Measurements from ENCODE around the gene VASH2. TPM values are rescaled to one million over a fixed set of nuclear protein-coding genes. Genes with fewer than 3 reads are reported as not detected.
A peak's percentile ranks its signal among the peaks of the same experiment; 100 is the strongest.
"Not testable (repeated sequence)": the region's sequence is repeated elsewhere in the genome, so short reads cannot be mapped to it uniquely, and the experiment has no call there.

The VASH2 gene
- total RNA-seq, 3 donors from 2014 or later = 0.20 to 1.3 (median 0.58) TPM

- ATAC-seq (no peak), DNase-seq (no peak)
- H3K9me3 Mint-ChIP-seq = no peaks in the 10 kb centered on the region
- no peak overlapping the region for H3K4me3 Mint-ChIP-seq
- peaks cover 11% of the 10 kb centered on the region for H3K36me3 Mint-ChIP-seq (ENCODE audit: insufficient read depth)
- H3K27me3 Mint-ChIP-seq (ENCODE audit: low read depth) = no peaks in the 10 kb centered on the region
- H3K4me1 Mint-ChIP-seq (ENCODE audit: low read depth) = peaks cover 4% of the 10 kb centered on the region
Observed at GRCh38 chr1:212990276-212990675, 39.9 kb downstream of the VASH2 start.

DNA sequence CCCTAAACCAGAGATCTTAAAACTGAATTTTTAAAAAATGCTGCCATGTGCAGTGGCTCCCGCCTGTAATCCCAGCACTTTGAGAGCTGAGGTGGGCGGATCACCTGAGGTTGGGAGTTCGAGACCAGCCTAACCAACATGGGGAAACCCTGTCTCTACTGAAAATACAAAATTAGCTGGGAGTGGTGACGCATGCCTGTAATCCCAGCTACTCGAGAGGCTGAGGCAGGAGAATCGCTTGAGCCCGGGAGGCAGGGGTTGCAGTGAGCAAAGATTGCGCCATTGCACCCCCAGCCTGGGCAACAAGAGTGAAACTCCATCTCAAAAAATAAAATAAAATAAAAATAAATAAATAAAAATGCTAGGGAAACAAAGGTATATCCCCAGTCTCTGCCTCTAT, 43.6 kb downstream of the VASH2 start:
- H3K4me3 Mint-ChIP-seq; H3K27me3 Mint-ChIP-seq (ENCODE audit: low read depth); H3K9me3 Mint-ChIP-seq; ATAC-seq; DNase-seq; H3K4me1 Mint-ChIP-seq (ENCODE audit: low read depth): not testable (repeated sequence)
- peaks cover 17% of the 10 kb centered on the region for H3K36me3 Mint-ChIP-seq (ENCODE audit: insufficient read depth)

GRCh38 chr1:212994926-212995325, 44.6 kb downstream of the VASH2 start:
- Mint-ChIP-seq H3K9me3 (no peaks in the 10 kb centered on the region), H3K27me3 (ENCODE audit: low read depth) (no peaks in the 10 kb centered on the region), H3K4me1 (ENCODE audit: low read depth) (peaks cover 3% of the 10 kb centered on the region), H3K36me3 (ENCODE audit: insufficient read depth) (peaks cover 21% of the 10 kb centered on the region), H3K4me3 (no peak overlapping the region)
- ATAC-seq (no peak), DNase-seq (no peak)

GRCh38 chr1:213003256-213003655, 52.9 kb downstream of the VASH2 start:
- Mint-ChIP-seq H3K4me3 (no peak overlapping the region), H3K4me1 (ENCODE audit: low read depth) (peaks cover 9% of the 10 kb centered on the region), H3K27me3 (ENCODE audit: low read depth) (no peaks in the 10 kb centered on the region), H3K36me3 (ENCODE audit: insufficient read depth) (peaks cover 29% of the 10 kb centered on the region), H3K9me3 (no peaks in the 10 kb centered on the region)
- DNase-seq = no peak
- ATAC-seq = peak; percentile 76 to 94

DNA sequence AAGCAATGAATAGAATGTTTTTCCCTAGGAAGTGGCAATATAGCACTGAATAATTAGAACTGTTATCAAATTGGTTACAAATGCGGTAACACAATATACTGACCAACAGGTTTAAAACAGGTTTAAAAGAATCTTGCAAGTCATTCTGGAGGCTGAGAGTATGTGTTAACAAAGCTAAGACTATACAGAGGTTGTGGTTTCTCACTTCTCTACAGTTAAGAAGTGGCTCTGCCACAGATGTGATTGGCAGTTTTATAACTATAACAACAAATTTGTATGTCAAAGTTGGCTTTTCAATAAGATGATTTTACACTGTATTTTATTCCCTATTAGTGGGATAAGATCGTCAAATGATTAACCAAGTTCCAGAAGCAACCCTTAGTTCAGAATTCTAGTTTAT, 58.2 kb downstream of the VASH2 start:
- Mint-ChIP-seq H3K4me3 (no peak overlapping the region), H3K4me1 (ENCODE audit: low read depth) (peaks cover 36% of the 10 kb centered on the region), H3K27me3 (ENCODE audit: low read depth) (no peaks in the 10 kb centered on the region), H3K36me3 (ENCODE audit: insufficient read depth) (peaks cover 28% of the 10 kb centered on the region), H3K9me3 (no peaks in the 10 kb centered on the region)
- no peak for DNase-seq
- peak in 1 of 2 donors; percentile 32 for ATAC-seq

DNA sequence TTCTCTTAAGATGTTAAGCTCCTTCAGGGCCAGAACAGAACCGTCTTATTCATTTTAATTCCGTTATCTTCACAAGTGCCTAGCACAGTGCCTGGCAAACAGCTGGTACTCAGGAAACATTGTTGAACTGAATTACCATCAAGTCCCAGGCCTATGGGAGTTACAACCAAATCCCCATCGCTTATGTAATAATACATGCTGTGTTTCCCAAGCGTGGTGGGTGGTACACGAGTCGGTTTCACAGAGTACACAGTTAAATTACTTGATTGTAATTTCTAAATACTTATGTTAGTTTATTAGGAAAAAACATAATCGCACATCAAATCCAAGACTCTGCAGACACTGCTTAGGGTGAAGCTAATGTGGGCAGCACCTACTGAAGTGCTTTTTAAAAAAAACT, 64.3 kb downstream of the VASH2 start:
- H3K9me3 Mint-ChIP-seq = no peaks in the 10 kb centered on the region
- peaks cover 35% of the 10 kb centered on the region for H3K4me1 Mint-ChIP-seq (ENCODE audit: low read depth)
- ATAC-seq = no peak
- peak overlapping the region; percentile 99 for H3K4me3 Mint-ChIP-seq
- no peaks in the 10 kb centered on the region for H3K27me3 Mint-ChIP-seq (ENCODE audit: low read depth)
- no peak for DNase-seq
- H3K36me3 Mint-ChIP-seq (ENCODE audit: insufficient read depth) = peaks cover 16% of the 10 kb centered on the region

- no peaks in the 10 kb centered on the region for H3K9me3 Mint-ChIP-seq
- ATAC-seq = peak; percentile 97 to 98
Observed at GRCh38 chr1:213015099-213016050, 65.0 kb downstream of the VASH2 start, which contains the start of gene ANGEL2. Gene ANGEL2, minus strand, starts transcription at chr1:213015867. Its CDS starts 196 bp downstream, at chr1:213015671.

DNA sequence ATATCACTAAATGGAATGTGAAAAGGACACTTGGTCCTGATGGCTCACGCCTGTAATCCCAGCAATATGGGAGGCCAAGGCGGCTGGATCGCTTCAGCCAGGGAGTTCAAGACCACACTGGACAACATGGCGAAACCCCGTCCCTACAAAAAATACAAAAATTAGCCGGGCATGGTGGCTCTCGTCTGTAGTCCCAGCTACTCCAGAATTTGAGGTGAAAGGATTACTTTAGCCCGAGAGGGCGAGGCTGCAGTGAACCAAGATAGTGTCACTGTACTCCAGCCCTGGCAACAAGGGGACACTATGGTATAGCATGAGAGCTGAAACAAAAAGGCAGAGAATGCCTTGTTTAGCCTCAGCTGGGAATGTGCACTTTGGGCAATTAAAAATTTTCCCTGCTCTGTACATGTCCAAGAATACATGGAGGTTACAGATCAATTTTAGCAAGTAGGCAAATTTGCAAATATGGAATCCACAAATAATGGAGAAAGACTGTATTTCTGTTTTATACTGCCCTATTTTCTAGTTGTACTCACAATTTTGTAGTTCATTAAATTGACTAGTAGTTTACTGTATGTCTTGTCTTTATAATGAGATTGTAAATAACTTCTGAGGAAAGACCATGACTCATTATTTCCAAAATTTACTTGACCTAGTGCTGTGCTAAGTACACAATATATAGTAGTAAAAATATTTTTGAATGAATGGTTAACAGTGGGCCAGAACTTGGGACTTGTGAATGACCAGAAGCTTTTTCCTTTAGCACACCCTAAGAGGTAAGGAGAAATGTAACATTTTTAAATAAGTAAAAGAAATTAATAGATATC, 67.3 kb downstream of the VASH2 start:
- no peak for DNase-seq
- Mint-ChIP-seq H3K9me3 (no peaks in the 10 kb centered on the region), H3K27me3 (ENCODE audit: low read depth) (no peaks in the 10 kb centered on the region), H3K36me3 (ENCODE audit: insufficient read depth) (peaks cover 3% of the 10 kb centered on the region), H3K4me3 (no peak overlapping the region), H3K4me1 (ENCODE audit: low read depth) (peaks cover 20% of the 10 kb centered on the region)
- no peak for ATAC-seq

More at GRCh38 chr1:213015099-213016050, 65.0 kb downstream of the VASH2 start, which contains the start of gene ANGEL2:
- Mint-ChIP-seq H3K4me3 (peak within 1 kb of the TSS; percentile 99), H3K27me3 (ENCODE audit: low read depth) (no peaks in the 10 kb centered on the region), H3K4me1 (ENCODE audit: low read depth) (peaks cover 35% of the 10 kb centered on the region), H3K36me3 (ENCODE audit: insufficient read depth) (peaks cover 16% of the 10 kb centered on the region)
- peak; percentile 91 for DNase-seq

DNA sequence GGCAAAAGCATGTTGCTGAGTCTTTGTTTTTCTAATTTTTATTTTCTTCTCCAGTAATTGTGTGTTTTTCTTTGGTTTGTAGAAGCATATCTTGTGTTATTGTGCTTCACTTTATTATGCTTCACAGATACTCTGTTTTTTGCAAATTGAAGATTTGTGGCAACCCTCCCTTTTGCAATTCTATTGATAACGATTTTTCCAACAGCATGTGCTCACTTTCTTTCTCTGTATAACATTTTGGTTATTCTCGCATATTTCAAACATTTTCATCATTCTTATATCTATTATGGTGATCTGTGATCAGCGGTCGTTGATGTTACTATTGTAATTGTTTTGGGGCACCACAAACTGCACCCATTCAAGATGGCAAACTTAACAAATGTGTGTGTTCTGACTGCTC, 69.1 kb downstream of the VASH2 start:
- no peaks in the 10 kb centered on the region for H3K9me3 Mint-ChIP-seq

DNA sequence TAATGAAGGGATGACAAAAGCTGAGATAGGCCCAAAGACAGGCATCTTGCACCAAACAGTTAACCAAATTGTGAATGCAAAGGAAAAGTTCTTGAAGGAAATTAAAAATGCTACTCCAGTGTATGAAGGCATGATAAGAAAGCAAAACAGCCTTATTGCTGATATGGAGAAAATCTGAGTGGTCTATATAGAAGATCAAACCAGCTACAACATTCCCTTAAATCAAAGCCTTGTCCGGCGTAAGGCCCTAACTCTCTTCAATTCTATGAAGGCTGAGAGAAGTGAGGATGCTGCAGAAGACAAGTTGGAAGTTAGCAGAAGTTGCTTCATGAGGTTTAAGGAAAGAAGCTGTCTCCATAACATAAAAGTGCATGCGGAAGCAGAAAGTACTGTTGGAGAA, 69.7 kb downstream of the VASH2 start:
- peaks cover 8% of the 10 kb centered on the region for H3K27me3 Mint-ChIP-seq (ENCODE audit: low read depth)
- H3K4me1 Mint-ChIP-seq (ENCODE audit: low read depth) = no peaks in the 10 kb centered on the region
- ATAC-seq (no peak), DNase-seq (no peak)
- H3K36me3 Mint-ChIP-seq (ENCODE audit: insufficient read depth) = no peaks in the 10 kb centered on the region
- no peaks in the 10 kb centered on the region for H3K9me3 Mint-ChIP-seq
- H3K4me3 Mint-ChIP-seq = no peak overlapping the region

More for the DNA sequence above, 69.1 kb downstream of the VASH2 start:
- Mint-ChIP-seq H3K27me3 (ENCODE audit: low read depth) (peaks cover 6% of the 10 kb centered on the region), H3K4me1 (ENCODE audit: low read depth) (peaks cover 5% of the 10 kb centered on the region), H3K4me3 (no peak overlapping the region), H3K36me3 (ENCODE audit: insufficient read depth) (no peaks in the 10 kb centered on the region)
- DNase-seq (no peak), ATAC-seq (no peak)

DNA sequence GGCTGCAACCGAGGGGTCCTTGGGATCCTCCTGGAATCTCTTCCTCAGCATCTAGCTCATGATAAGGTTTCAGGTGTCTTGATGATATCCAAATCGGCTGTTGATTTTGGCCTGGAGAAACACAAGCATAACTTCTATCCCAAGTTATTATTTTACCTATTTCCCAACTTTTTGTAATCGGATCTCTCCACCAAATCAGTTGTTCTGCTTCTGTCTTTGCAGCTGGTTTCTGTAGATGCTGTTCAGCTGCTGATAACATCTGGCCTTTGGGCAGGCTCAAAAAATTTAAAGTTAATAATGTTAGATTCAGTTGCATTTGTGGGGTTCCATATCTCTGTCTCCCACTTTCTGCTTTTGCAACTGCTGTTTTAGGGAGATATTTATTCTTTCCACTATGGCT, 76.7 kb downstream of the VASH2 start:
- H3K9me3 Mint-ChIP-seq; ATAC-seq; H3K4me1 Mint-ChIP-seq (ENCODE audit: low read depth); H3K4me3 Mint-ChIP-seq; H3K36me3 Mint-ChIP-seq (ENCODE audit: insufficient read depth); DNase-seq: not testable (repeated sequence)
- peaks cover 37% of the 10 kb centered on the region for H3K27me3 Mint-ChIP-seq (ENCODE audit: low read depth)

- Mint-ChIP-seq H3K36me3 (ENCODE audit: insufficient read depth) (no peaks in the 10 kb centered on the region), H3K4me1 (ENCODE audit: low read depth) (no peaks in the 10 kb centered on the region), H3K4me3 (no peak overlapping the region), H3K9me3 (peaks cover 4% of the 10 kb centered on the region), H3K27me3 (ENCODE audit: low read depth) (peaks cover 43% of the 10 kb centered on the region)
- DNase-seq = no peak
- no peak for ATAC-seq
Observed at GRCh38 chr1:213032651-213033050, 82.3 kb downstream of the VASH2 start.

- ATAC-seq (no peak), DNase-seq (no peak)
- H3K9me3 Mint-ChIP-seq = peaks cover 4% of the 10 kb centered on the region
- peaks cover 38% of the 10 kb centered on the region for H3K27me3 Mint-ChIP-seq (ENCODE audit: low read depth)
- H3K4me3 Mint-ChIP-seq = no peak overlapping the region
- H3K4me1 Mint-ChIP-seq (ENCODE audit: low read depth) = no peaks in the 10 kb centered on the region
- no peaks in the 10 kb centered on the region for H3K36me3 Mint-ChIP-seq (ENCODE audit: insufficient read depth)
Observed at GRCh38 chr1:213034713-213035112, 84.4 kb downstream of the VASH2 start.

DNA sequence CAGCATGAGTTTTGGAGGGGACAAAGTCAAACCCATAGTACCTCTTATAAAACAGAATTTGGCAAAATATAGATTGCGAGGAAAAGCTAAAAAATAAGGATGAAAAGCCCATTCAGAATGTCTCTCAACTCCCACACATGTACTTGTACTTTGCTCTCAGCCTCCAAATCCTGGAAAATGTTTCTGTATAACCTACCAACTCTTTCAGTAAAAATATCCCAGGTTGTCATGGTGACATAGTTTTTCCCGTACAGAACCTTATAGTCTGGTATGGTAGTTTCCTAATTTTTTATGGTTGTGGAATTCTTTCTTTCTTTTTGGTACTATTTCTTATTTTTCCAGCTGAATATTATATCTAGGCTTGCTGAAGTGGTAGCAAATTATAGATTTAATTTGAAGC, 85.2 kb downstream of the VASH2 start:
- H3K4me3 Mint-ChIP-seq = no peak overlapping the region
- DNase-seq (no peak), ATAC-seq (no peak)
- H3K4me1 Mint-ChIP-seq (ENCODE audit: low read depth) = no peaks in the 10 kb centered on the region
- H3K9me3 Mint-ChIP-seq = peaks cover 4% of the 10 kb centered on the region
- peaks cover 32% of the 10 kb centered on the region for H3K27me3 Mint-ChIP-seq (ENCODE audit: low read depth)
- no peaks in the 10 kb centered on the region for H3K36me3 Mint-ChIP-seq (ENCODE audit: insufficient read depth)

Data from activated T-cell treated with anti-CD3 and anti-CD28 coated beads, Interleukin-2, amount 50 U/mL, for 4 hours (primary cell).